Measurements from ENCODE around the gene XRCC3.

- TF ChIP-seq CTCF (IDR thresholded peaks at IDR 0.05; ENCODE audit: extremely low read depth in 1 of 2, insufficient read depth in 1 of 2, low read depth in 1 of 2, low read length in 2 of 2) = no peak
- TF ChIP-seq EZH2 (IDR thresholded peaks at IDR 0.05; ENCODE audit: borderline replicate concordance, low read depth, low read length, severe bottlenecking) = no peak
- TF ChIP-seq POLR2A (IDR thresholded peaks at IDR 0.05; ENCODE audit: low read depth, low read length) = no peak
- no peak for TF ChIP-seq POLR2AphosphoS5 (IDR thresholded peaks at IDR 0.05; ENCODE audit: insufficient read depth, low read depth, low read length)
- TF ChIP-seq MAX (IDR thresholded peaks at IDR 0.05; ENCODE audit: insufficient read depth, insufficient read length) = no peak
Observed at GRCh38 chr14:103671911-103672310, 43.3 kb downstream of the XRCC3 start.

Measured in endothelial cell of umbilical vein (primary cell).